Common myeloid progenitor, CD34-positive (primary cell): ENCODE data around the gene SUSD1.
A peak's percentile ranks its signal among the peaks of the same experiment; 100 is the strongest.

Source experiments
- CTCF ChIA-PET: fragments of 350-600 bp; sonication (Branson Sonifier 250); formaldehyde crosslinking; loops from one replicate; lab custom pipeline; 2021; ENCODE audit warnings: antibody characterized with exemption; lab: Charles Lee
- POLR2A ChIA-PET: fragments of 350-600 bp; sonication (Branson Sonifier 250); formaldehyde crosslinking; loops from one replicate; lab custom pipeline; 2021; ENCODE audit warnings: antibody characterized with exemption; lab: Charles Lee
- DNase-seq, 3 donors: peaks; one replicate each; pipeline versions ENCODE4 v3.0.0 to v3.0.0-alpha.2; 2013
- H3K27ac ChIP-seq, 2 experiments: 1 replicate in 1 of 2; 2 replicates in 1 of 2; pipeline ENCODE4 v1.7.0; 2013; ENCODE audit warnings: inconsistent platforms in 2 of 2, low read length in 2 of 2, mild to moderate bottlenecking in 2 of 2, low read depth in 1 of 2, moderate library complexity in 1 of 2; ENCODE audit not compliant: severe bottlenecking in 2 of 2, insufficient read depth in 1 of 2, poor library complexity in 1 of 2
- H3K27me3 ChIP-seq, 5 experiments: replicated peaks in 2 of 5; 1 replicate in 3 of 5; 2 replicates in 2 of 5; pipeline versions ENCODE4 v1.6.1 to v1.7.0; 2013; ENCODE audit warnings: low read length in 4 of 5, mild to moderate bottlenecking in 2 of 5, moderate library complexity in 2 of 5, inconsistent platforms in 1 of 5; ENCODE audit not compliant: insufficient read depth in 5 of 5, control insufficient read depth in 4 of 5
- H3K36me3 ChIP-seq, 4 experiments: 1 replicate in 2 of 4; 2 replicates in 2 of 4; pipeline versions ENCODE4 v1.6.1 to v1.7.0; 2013; ENCODE audit warnings: low read length in 3 of 4, control low read depth in 1 of 4, mild to moderate bottlenecking in 1 of 4; ENCODE audit not compliant: control insufficient read depth in 4 of 4, insufficient read depth in 4 of 4
- H3K4me1 ChIP-seq, 4 experiments: 1 replicate in 3 of 4; 2 replicates in 1 of 4; pipeline versions ENCODE4 v1.6.1 to v1.7.1; 2013; ENCODE audit warnings: low read length in 3 of 4, mild to moderate bottlenecking in 3 of 4, control low read depth in 1 of 4, inconsistent platforms in 1 of 4, moderate library complexity in 1 of 4; ENCODE audit not compliant: control insufficient read depth in 4 of 4, insufficient read depth in 4 of 4; ENCODE audit errors: control extremely low read depth in 1 of 4
- H3K4me3 ChIP-seq, 7 experiments: 1 replicate in 4 of 7; 2 replicates in 3 of 7; pipeline versions ENCODE4 v1.5.1 to v1.7.0; 2013; ENCODE audit warnings: mild to moderate bottlenecking in 7 of 7, low read length in 6 of 7, moderate library complexity in 6 of 7, inconsistent platforms in 2 of 7, low read depth in 2 of 7, control low read depth in 1 of 7; ENCODE audit not compliant: insufficient read depth in 4 of 7, control insufficient read depth in 1 of 7; ENCODE audit errors: extremely low read depth in 1 of 7
- H3K9me3 ChIP-seq, 5 experiments: 1 replicate in 4 of 5; 2 replicates in 1 of 5; pipeline versions ENCODE4 v1.6.1 to v1.7.1; 2013; ENCODE audit warnings: low read length in 4 of 5, mild to moderate bottlenecking in 2 of 5, inconsistent platforms in 1 of 5, low read depth in 1 of 5, moderate library complexity in 1 of 5; ENCODE audit not compliant: control insufficient read depth in 4 of 5, insufficient read depth in 2 of 5; ENCODE audit errors: control extremely low read depth in 1 of 5
- WGBS: methylation state at CpG from one replicate; pipeline ENCODE4 v1.1.5; 2013; ENCODE audit not compliant: insufficient coverage; 5-methylcytosine and 5-hydroxymethylcytosine counted together

Gene SUSD1

GRCh38 chr9:112002847-112003457 lies 172.1 kb downstream of the SUSD1 start:
- Histone ChIP-seq H3K4me3 (no peak overlapping the region), H3K9me3 (no peaks in the 10 kb centered on the region), H3K36me3 (no peaks in the 10 kb centered on the region), H3K27me3 (peaks cover 0 to 74% (median 24%) of the 10 kb centered on the region in 5 experiments), H3K27ac (no peak overlapping the region), H3K4me1 (no peaks in the 10 kb centered on the region)
- CTCF ChIA-PET, result no interaction called here
- POLR2A ChIA-PET, result no interaction called here
- WGBS, result 96% methylated on average over 10 of the region's 11 CpGs
- DNase-seq, result no peak

- Histone ChIP-seq H3K4me3 (no peak overlapping the region), H3K36me3 (no peaks in the 10 kb centered on the region), H3K27me3 (peaks cover 0 to 74% (median 23%) of the 10 kb centered on the region in 5 experiments), H3K9me3 (no peaks in the 10 kb centered on the region), H3K27ac (no peak overlapping the region), H3K4me1 (no peaks in the 10 kb centered on the region)
- DNase-seq, result no peak
- ChIA-PET POLR2A (no interaction called here), CTCF (no interaction called here)
- 70% methylated on average over 8 of the region's 11 CpGs for WGBS
These were observed 172.8 kb downstream of the SUSD1 start for GRCh38 chr9:112002131-112002846.

- POLR2A ChIA-PET, result no interaction called here
- no peak overlapping the region for H3K27ac ChIP-seq
- DNase-seq, result no peak
- H3K36me3 ChIP-seq, result no peaks in the 10 kb centered on the region
- H3K9me3 ChIP-seq, result no peaks in the 10 kb centered on the region
- H3K27me3 ChIP-seq, result peaks cover 0 to 64% (median 14%) of the 10 kb centered on the region in 5 experiments
- WGBS, result 50% methylated on average over 1 of the region's 3 CpGs
- CTCF ChIA-PET, result interaction anchor here (0.8 kb wide), 1 partner anchor 12 kb away, joined by 3 read pairs; no protein-coding TSS in a partner anchor
- no peaks in the 10 kb centered on the region for H3K4me1 ChIP-seq
- H3K4me3 ChIP-seq, result no peak overlapping the region
These were observed 174.4 kb downstream of the SUSD1 start for GRCh38 chr9:112000743-112001142.

GRCh38 chr9:111999319-111999718 lies 175.8 kb downstream of the SUSD1 start:
- CTCF ChIA-PET, result no interaction called here
- 96% methylated on average over 3 of the region's 3 CpGs for WGBS

GRCh38 chr9:111997831-111998230 lies 177.3 kb downstream of the SUSD1 start:
- no peak for DNase-seq
- CTCF ChIA-PET, result no interaction called here
- no peaks in the 10 kb centered on the region for H3K4me1 ChIP-seq
- H3K27ac ChIP-seq, result no peak overlapping the region
- H3K9me3 ChIP-seq, result peaks cover 0 to 1% (median 0%) of the 10 kb centered on the region in 5 experiments
- no peak overlapping the region for H3K4me3 ChIP-seq
- 93% methylated on average over 5 of the region's 5 CpGs for WGBS
- no peaks in the 10 kb centered on the region for H3K36me3 ChIP-seq
- POLR2A ChIA-PET, result no interaction called here
- H3K27me3 ChIP-seq, result peaks cover 0 to 47% (median 7%) of the 10 kb centered on the region in 5 experiments

More at GRCh38 chr9:111999319-111999718, 175.8 kb downstream of the SUSD1 start:
- H3K36me3 ChIP-seq, result no peaks in the 10 kb centered on the region
- no peaks in the 10 kb centered on the region for H3K4me1 ChIP-seq
- no peak overlapping the region for H3K27ac ChIP-seq
- H3K4me3 ChIP-seq, result no peak overlapping the region
- H3K9me3 ChIP-seq, result no peaks in the 10 kb centered on the region
- DNase-seq, result no peak
- POLR2A ChIA-PET, result no interaction called here
- peaks cover 0 to 54% (median 11%) of the 10 kb centered on the region in 5 experiments for H3K27me3 ChIP-seq

GRCh38 chr9:111994831-111995458 lies 180.2 kb downstream of the SUSD1 start:
- 98% methylated on average over 5 of the region's 10 CpGs for WGBS
- H3K27ac ChIP-seq, result no peak overlapping the region
- peak in 1 of 3 donors; percentile 14 for DNase-seq
- H3K27me3 ChIP-seq, result peaks cover 0 to 36% (median 7%) of the 10 kb centered on the region in 5 experiments
- H3K36me3 ChIP-seq, result no peaks in the 10 kb centered on the region
- H3K4me3 ChIP-seq, result no peak overlapping the region
- no peaks in the 10 kb centered on the region for H3K4me1 ChIP-seq
- H3K9me3 ChIP-seq, result peaks cover 0 to 10% (median 0%) of the 10 kb centered on the region in 5 experiments
- CTCF ChIA-PET, result interaction anchor here (1.0 kb wide), 1 partner anchor 30 kb away, joined by 5 read pairs; no protein-coding TSS in a partner anchor
- POLR2A ChIA-PET, result no interaction called here
